ENCODE results near the gene ZBTB16.

- TF ChIP-seq NANOG (IDR thresholded peaks at IDR 0.05; ENCODE audit: borderline replicate concordance) (no peak), CTCF (conservative IDR thresholded peaks at IDR 0.05; ENCODE audit: low read depth in 2 of 2) (no peak), CREB1 (CRISPR knock-in tag; IDR thresholded peaks at IDR 0.05; ENCODE audit: low read depth) (no peak), REST (IDR thresholded peaks at IDR 0.05; ENCODE audit: unreplicated experiment) (no peak), POLR2AphosphoS5 (IDR thresholded peaks at IDR 0.05; ENCODE audit: low read depth) (no peak), ZNF331 (CRISPR knock-in tag; IDR thresholded peaks at IDR 0.05; ENCODE audit: low read depth) (no peak), EZH2 (IDR thresholded peaks at IDR 0.05; ENCODE audit: low read depth, unreplicated experiment) (no peak), EZH2phosphoT487 (IDR thresholded peaks at IDR 0.05; ENCODE audit: unreplicated experiment) (no peak), STAT1 (IDR thresholded peaks at IDR 0.05; ENCODE audit: unreplicated experiment) (no peak), JUNB (IDR thresholded peaks at IDR 0.05; ENCODE audit: unreplicated experiment) (no peak), ZNF114 (CRISPR knock-in tag; IDR thresholded peaks at IDR 0.05) (no peak), ZNF462 (CRISPR knock-in tag; IDR thresholded peaks at IDR 0.05) (no peak), ETS1 (IDR thresholded peaks at IDR 0.05) (no peak)
Measured at GRCh38 chr11:114073007-114073827, 13.7 kb downstream of the ZBTB16 start.

All from GM23338 (cell line).